OCI-M1 (cell line): ENCODE results near the gene SRSF2.
"Not testable (repeated sequence)": the region's sequence is repeated elsewhere in the genome, so short reads cannot be mapped to it uniquely, and the experiment has no call there.

Source experiments
- DNase-seq: peaks from one replicate; lab custom pipeline; 2025; lab: John Stamatoyannopoulos, UW

SRSF2 gene

GRCh38 chr17:76700617-76701470 lies 36.3 kb downstream of the SRSF2 start:
- no peak for DNase-seq

- DNase-seq = no peak
Observed at GRCh38 chr17:76700270-76700616, 36.9 kb downstream of the SRSF2 start.

GRCh38 chr17:76698466-76698977 lies 38.6 kb downstream of the SRSF2 start:
- DNase-seq = not testable (repeated sequence)

GRCh38 chr17:76697702-76698465 lies 39.2 kb downstream of the SRSF2 start:
- peak; percentile 83 for DNase-seq

- DNase-seq = peak; percentile 30
Observed at GRCh38 chr17:76696763-76697701, 40.1 kb downstream of the SRSF2 start.

GRCh38 chr17:76695059-76695831 lies 41.9 kb downstream of the SRSF2 start:
- peak; percentile 38 for DNase-seq

GRCh38 chr17:76691379-76692191 lies 45.5 kb downstream of the SRSF2 start:
- DNase-seq = no peak

GRCh38 chr17:76690596-76691280 lies 46.4 kb downstream of the SRSF2 start:
- no peak for DNase-seq

GRCh38 chr17:76689859-76690258 lies 47.3 kb downstream of the SRSF2 start:
- DNase-seq = no peak

- DNase-seq = no peak
Observed at GRCh38 chr17:76688165-76688622, 48.9 kb downstream of the SRSF2 start.

- no peak for DNase-seq
Observed at GRCh38 chr17:76687298-76688164, 49.6 kb downstream of the SRSF2 start.

- no peak for DNase-seq
Observed at GRCh38 chr17:76686538-76687297, 50.4 kb downstream of the SRSF2 start.

- no peak for DNase-seq
Observed at GRCh38 chr17:76685846-76686245, 51.3 kb downstream of the SRSF2 start.

GRCh38 chr17:76685366-76685765 lies 51.8 kb downstream of the SRSF2 start:
- DNase-seq = no peak

- DNase-seq = no peak
Observed at GRCh38 chr17:76684756-76685155, 52.4 kb downstream of the SRSF2 start.
